ENCODE data around the gene CRYBG3.

GRCh38 chr3:97990624-97991292, 168.9 kb downstream of the CRYBG3 start:
- TF ChIP-seq POLR2A (IDR thresholded peaks at IDR 0.05) = no peak
- TF ChIP-seq CTCF (IDR thresholded peaks at IDR 0.05) = no peak
